ENCODE results near the gene LRRC1.
"Not testable (repeated sequence)": the region's sequence is repeated elsewhere in the genome, so short reads cannot be mapped to it uniquely, and the experiment has no call there.

Gene LRRC1

DNA sequence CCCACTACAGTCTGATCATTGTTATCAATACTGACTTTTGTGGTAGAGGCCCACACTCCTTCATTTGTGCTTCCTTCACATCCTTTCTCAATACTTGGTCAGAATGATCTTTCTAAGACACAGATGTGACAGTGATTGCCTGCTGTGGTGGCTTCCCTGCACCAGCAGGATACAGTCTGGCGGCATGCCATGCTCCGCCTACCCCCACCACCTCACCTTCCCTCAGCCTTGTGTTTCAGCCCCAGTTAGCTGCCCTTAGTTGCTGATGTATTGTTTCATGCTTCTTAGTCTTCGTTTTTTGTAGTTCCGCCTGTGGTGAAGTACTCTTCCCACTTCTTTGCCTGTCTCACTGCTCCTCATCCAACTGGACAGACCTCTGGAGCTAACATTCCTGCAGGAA lies 10.9 kb downstream of the LRRC1 start:
- peak; percentile 64 for DNase-seq
- H3K27me3 ChIP-seq (ENCODE audit: insufficient read depth, low read length, poor library complexity): no peaks in the 10 kb centered on the region
- no peak overlapping the region for H3K9ac ChIP-seq (ENCODE audit: low read depth, low read length)
- TF ChIP-seq, protein P1, sequence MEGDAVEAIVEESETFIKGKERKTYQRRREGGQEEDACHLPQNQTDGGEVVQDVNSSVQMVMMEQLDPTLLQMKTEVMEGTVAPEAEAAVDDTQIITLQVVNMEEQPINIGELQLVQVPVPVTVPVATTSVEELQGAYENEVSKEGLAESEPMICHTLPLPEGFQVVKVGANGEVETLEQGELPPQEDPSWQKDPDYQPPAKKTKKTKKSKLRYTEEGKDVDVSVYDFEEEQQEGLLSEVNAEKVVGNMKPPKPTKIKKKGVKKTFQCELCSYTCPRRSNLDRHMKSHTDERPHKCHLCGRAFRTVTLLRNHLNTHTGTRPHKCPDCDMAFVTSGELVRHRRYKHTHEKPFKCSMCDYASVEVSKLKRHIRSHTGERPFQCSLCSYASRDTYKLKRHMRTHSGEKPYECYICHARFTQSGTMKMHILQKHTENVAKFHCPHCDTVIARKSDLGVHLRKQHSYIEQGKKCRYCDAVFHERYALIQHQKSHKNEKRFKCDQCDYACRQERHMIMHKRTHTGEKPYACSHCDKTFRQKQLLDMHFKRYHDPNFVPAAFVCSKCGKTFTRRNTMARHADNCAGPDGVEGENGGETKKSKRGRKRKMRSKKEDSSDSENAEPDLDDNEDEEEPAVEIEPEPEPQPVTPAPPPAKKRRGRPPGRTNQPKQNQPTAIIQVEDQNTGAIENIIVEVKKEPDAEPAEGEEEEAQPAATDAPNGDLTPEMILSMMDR (IDR thresholded peaks at IDR 0.05; ENCODE audit: borderline replicate concordance, extremely low read depth, low read length, poor library complexity, severe bottlenecking): no peak
- TF ChIP-seq EZH2 (IDR thresholded peaks at IDR 0.05; ENCODE audit: borderline replicate concordance, low read depth, low read length, severe bottlenecking): no peak
- no peaks in the 10 kb centered on the region for H3K9me3 ChIP-seq (ENCODE audit: insufficient read depth, low read length, severe bottlenecking)
- H3K79me2 ChIP-seq (ENCODE audit: insufficient read depth, low read length): peaks cover 96% of the 10 kb centered on the region
- peaks cover 4% of the 10 kb centered on the region; the same call in 1 of the 2 replicates for H3K36me3 ChIP-seq (ENCODE audit: insufficient read depth, low read length)
- peaks cover 60% of the 10 kb centered on the region for H4K20me1 ChIP-seq (ENCODE audit: insufficient read depth, low read length)
- no peak overlapping the region for H2AFZ ChIP-seq (ENCODE audit: low read depth, low read length)
- H3K4me2 ChIP-seq (ENCODE audit: insufficient read depth, low read length): no peak overlapping the region
- no peak overlapping the region for H3K27ac ChIP-seq (ENCODE audit: low read length)
- H3K4me1 ChIP-seq (ENCODE audit: insufficient read depth, low read length): peaks cover 33% of the 10 kb centered on the region
- H3K4me3 ChIP-seq (ENCODE audit: low read depth in 1 of 2, low read length in 2 of 2): no peak overlapping the region
- ATAC-seq (ENCODE audit: insufficient read depth, low read depth): peak; percentile 74

DNA sequence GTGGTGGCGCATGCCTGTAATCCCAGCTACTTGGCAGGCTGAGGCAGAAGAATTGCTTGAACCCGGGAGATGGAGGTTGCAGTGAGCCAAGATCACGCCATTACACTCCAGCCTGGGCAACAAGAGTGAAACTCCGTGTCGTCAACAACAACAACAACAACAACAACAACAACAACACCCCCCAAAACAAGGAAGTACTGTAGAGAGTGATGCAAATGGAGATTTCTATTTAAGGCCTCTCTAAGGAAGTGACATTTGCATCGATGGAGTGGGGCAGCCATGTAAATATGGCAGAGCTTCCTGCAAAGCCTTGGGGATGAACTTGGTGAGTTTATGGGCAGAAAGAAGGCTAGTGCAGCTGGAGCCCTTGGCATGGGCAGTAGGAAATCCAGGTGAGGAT lies 12.8 kb downstream of the LRRC1 start:
- H3K79me2 ChIP-seq (ENCODE audit: insufficient read depth, low read length): peaks cover 93% of the 10 kb centered on the region
- H3K9me3 ChIP-seq (ENCODE audit: insufficient read depth, low read length, severe bottlenecking); H3K4me2 ChIP-seq (ENCODE audit: insufficient read depth, low read length); ATAC-seq (ENCODE audit: insufficient read depth, low read depth); H3K27me3 ChIP-seq (ENCODE audit: insufficient read depth, low read length, poor library complexity); H3K27ac ChIP-seq (ENCODE audit: low read length); H3K4me3 ChIP-seq (ENCODE audit: low read depth in 1 of 2, low read length in 2 of 2); H3K9ac ChIP-seq (ENCODE audit: low read depth, low read length); DNase-seq; H3K36me3 ChIP-seq (ENCODE audit: insufficient read depth, low read length); H2AFZ ChIP-seq (ENCODE audit: low read depth, low read length): not testable (repeated sequence)
- H4K20me1 ChIP-seq (ENCODE audit: insufficient read depth, low read length): peaks cover 65% of the 10 kb centered on the region
- H3K4me1 ChIP-seq (ENCODE audit: insufficient read depth, low read length): peaks cover 20% of the 10 kb centered on the region

DNA sequence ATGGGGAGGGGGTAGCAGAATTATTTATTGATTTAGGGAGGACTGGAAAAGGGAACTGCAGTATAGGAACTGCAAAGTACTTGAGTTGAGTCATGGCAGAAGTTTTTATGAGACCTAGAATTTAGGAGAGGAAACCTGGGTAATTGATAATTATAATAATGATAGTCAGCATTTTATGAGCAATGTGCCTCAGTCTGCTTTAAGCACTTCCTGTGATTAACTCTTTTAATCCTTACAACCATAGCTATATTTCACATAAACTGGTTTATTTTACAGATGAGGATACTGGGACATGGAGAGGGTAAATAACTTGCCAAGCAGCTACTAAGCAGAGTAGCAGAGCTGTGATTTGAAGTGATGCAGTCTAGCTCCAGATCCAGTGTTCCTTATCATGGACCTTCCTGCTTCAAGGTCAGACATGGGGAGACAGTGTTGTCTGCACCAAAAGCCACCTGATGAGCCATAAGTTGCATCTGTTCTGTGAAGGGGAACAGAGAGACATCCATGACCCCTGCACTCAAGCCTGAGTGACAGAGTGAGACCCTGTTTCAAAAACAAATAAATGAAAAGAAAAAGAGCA lies 13.6 kb downstream of the LRRC1 start:
- Histone ChIP-seq H4K20me1 (ENCODE audit: insufficient read depth, low read length) (peaks cover 67% of the 10 kb centered on the region), H3K9me3 (ENCODE audit: insufficient read depth, low read length, severe bottlenecking) (no peaks in the 10 kb centered on the region), H3K9ac (ENCODE audit: low read depth, low read length) (no peak overlapping the region), H2AFZ (ENCODE audit: low read depth, low read length) (no peak overlapping the region), H3K4me1 (ENCODE audit: insufficient read depth, low read length) (peaks cover 17% of the 10 kb centered on the region), H3K27ac (ENCODE audit: low read length) (no peak overlapping the region), H3K4me2 (ENCODE audit: insufficient read depth, low read length) (no peak overlapping the region), H3K27me3 (ENCODE audit: insufficient read depth, low read length, poor library complexity) (no peaks in the 10 kb centered on the region), H3K79me2 (ENCODE audit: insufficient read depth, low read length) (peaks cover 93% of the 10 kb centered on the region), H3K4me3 (ENCODE audit: low read depth in 1 of 2, low read length in 2 of 2) (no peak overlapping the region), H3K36me3 (ENCODE audit: insufficient read depth, low read length) (peaks cover 4% of the 10 kb centered on the region; the same call in 1 of the 2 replicates)
- ATAC-seq (ENCODE audit: insufficient read depth, low read depth) (no peak), DNase-seq (no peak)
- TF ChIP-seq EZH2 (IDR thresholded peaks at IDR 0.05; ENCODE audit: borderline replicate concordance, low read depth, low read length, severe bottlenecking): no peak
- TF ChIP-seq, protein P1 (IDR thresholded peaks at IDR 0.05; ENCODE audit: borderline replicate concordance, extremely low read depth, low read length, poor library complexity, severe bottlenecking): no peak

DNA sequence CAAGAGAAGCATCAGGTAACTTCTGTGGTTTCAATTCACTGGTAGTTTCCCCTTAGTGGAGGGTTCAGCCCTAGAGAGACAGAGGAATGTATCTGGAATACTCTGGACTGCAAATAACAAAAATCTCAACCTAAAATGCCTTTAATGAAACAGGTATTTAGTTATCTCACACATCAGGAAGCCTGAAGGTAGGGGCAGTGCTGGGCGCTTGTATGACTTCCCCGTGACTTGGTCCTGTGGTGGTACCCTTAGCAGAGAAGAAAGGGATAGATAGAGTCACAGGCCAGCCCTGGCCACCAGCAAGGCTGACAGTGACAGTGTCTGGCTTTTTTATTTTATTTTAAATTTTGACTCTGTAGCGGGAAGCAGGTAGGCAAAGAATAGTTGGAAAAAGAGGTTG lies 14.9 kb downstream of the LRRC1 start:
- DNase-seq (no peak), ATAC-seq (ENCODE audit: insufficient read depth, low read depth) (no peak)
- Histone ChIP-seq H3K4me3 (ENCODE audit: low read depth in 1 of 2, low read length in 2 of 2) (no peak overlapping the region), H3K79me2 (ENCODE audit: insufficient read depth, low read length) (peaks cover 93% of the 10 kb centered on the region), H3K9ac (ENCODE audit: low read depth, low read length) (no peak overlapping the region), H3K4me1 (ENCODE audit: insufficient read depth, low read length) (peaks cover 13% of the 10 kb centered on the region), H3K27me3 (ENCODE audit: insufficient read depth, low read length, poor library complexity) (no peaks in the 10 kb centered on the region), H3K27ac (ENCODE audit: low read length) (no peak overlapping the region), H4K20me1 (ENCODE audit: insufficient read depth, low read length) (peaks cover 76% of the 10 kb centered on the region), H3K36me3 (ENCODE audit: insufficient read depth, low read length) (peaks cover 4% of the 10 kb centered on the region; the same call in 1 of the 2 replicates), H3K4me2 (ENCODE audit: insufficient read depth, low read length) (no peak overlapping the region), H2AFZ (ENCODE audit: low read depth, low read length) (no peak overlapping the region), H3K9me3 (ENCODE audit: insufficient read depth, low read length, severe bottlenecking) (no peaks in the 10 kb centered on the region)
- no peak for TF ChIP-seq EZH2 (IDR thresholded peaks at IDR 0.05; ENCODE audit: borderline replicate concordance, low read depth, low read length, severe bottlenecking)

All from DND-41 (cell line).